H1 (cell line): ENCODE results near the gene CDH1. TPM values are rescaled to one million over a fixed set of nuclear protein-coding genes. Genes with fewer than 3 reads are reported as not detected.

Source experiments
- CTCF ChIA-PET: fragments of 300-600 bp; sonication (Branson Sonifier 250); formaldehyde crosslinking; loops from one replicate; lab custom pipeline; 2021; ENCODE audit not compliant: partially characterized antibody; lab: Charles Lee
- POLR2A ChIA-PET: fragments of 300-600 bp; sonication (Branson Sonifier 250); formaldehyde crosslinking; loops from one replicate; lab custom pipeline; 2021; ENCODE audit warnings: inconsistent platforms; ENCODE audit not compliant: partially characterized antibody; lab: Charles Lee
- DNase-seq, 2 experiments: peaks; one replicate each; pipeline versions ENCODE4 v3.0.0 to v3.0.0-alpha.2; 2010 to 2022; ENCODE audit warnings: low spot score in 2 of 2, low read depth in 1 of 2, mixed read lengths in 1 of 2
- FAIRE-seq: peaks from 2 replicates; lab custom pipeline; 2011; peaks lifted over from hg19 to GRCh38; lab: Jason Lieb, UNC
- H2AFZ ChIP-seq: 2 replicates; pipeline ENCODE4 v1.8.1; 2012; ENCODE audit warnings: low read length, inconsistent platforms
- H2AK5ac ChIP-seq: 2 replicates; pipeline ENCODE4 v1.6.1; 2013; ENCODE audit warnings: low read depth, low read length
- H2BK120ac ChIP-seq: replicated peaks from 2 replicates; pipeline ENCODE3; 2013; ENCODE audit warnings: low read depth, low read length, inconsistent platforms
- H2BK12ac ChIP-seq: 2 replicates; pipeline ENCODE4 v1.6.1; 2013; ENCODE audit warnings: low read depth, low read length
- H2BK15ac ChIP-seq: 2 replicates; pipeline ENCODE4 v1.6.1; 2013; ENCODE audit warnings: low read length
- H2BK20ac ChIP-seq: 2 replicates; pipeline ENCODE4 v1.6.1; 2013; ENCODE audit warnings: low read length
- H2BK5ac ChIP-seq: 2 replicates; pipeline ENCODE4 v1.6.1; 2013; ENCODE audit warnings: low read depth, low read length
- H3K14ac ChIP-seq: 2 replicates; pipeline ENCODE4 v1.6.1; 2013; ENCODE audit warnings: inconsistent platforms; ENCODE audit not compliant: insufficient read length
- H3K18ac ChIP-seq: 2 replicates; pipeline ENCODE4 v1.6.1; 2013; ENCODE audit warnings: low read length; ENCODE audit errors: extremely low read depth
- H3K23ac ChIP-seq: 2 replicates; pipeline ENCODE4 v1.6.1; 2013; ENCODE audit warnings: inconsistent platforms; ENCODE audit not compliant: insufficient read length
- H3K23me2 ChIP-seq: 2 replicates; pipeline ENCODE4 v1.6.1; 2013; ENCODE audit warnings: low read depth, low read length
- H3K27ac ChIP-seq: 2 replicates; pipeline ENCODE4 v1.6.1; 2011; ENCODE audit warnings: low read depth, low read length, inconsistent platforms
- H3K27me3 ChIP-seq, 4 experiments: replicated peaks in 1 of 4; 1 replicate in 1 of 4; 2 replicates in 3 of 4; pipeline versions ENCODE4 v1.6.1 to v1.8.1; 2011 to 2013; ENCODE audit warnings: low read length in 3 of 4, mild to moderate bottlenecking in 3 of 4, inconsistent platforms in 2 of 4, mixed read lengths in 2 of 4, moderate library complexity in 1 of 4; ENCODE audit not compliant: control insufficient read depth in 3 of 4, insufficient read depth in 3 of 4; ENCODE audit errors: extremely low read depth in 1 of 4
- H3K36me3 ChIP-seq, 4 experiments: 2 replicates each; pipeline versions ENCODE4 v1.6.1 to v1.8.1; 2011 to 2013; ENCODE audit warnings: mild to moderate bottlenecking in 4 of 4, low read length in 3 of 4, moderate library complexity in 2 of 4, control low read depth in 1 of 4, inconsistent platforms in 1 of 4; ENCODE audit not compliant: insufficient read depth in 4 of 4, control insufficient read depth in 2 of 4
- H3K4ac ChIP-seq: replicated peaks from 2 replicates; pipeline ENCODE3; 2013; ENCODE audit warnings: low read length, low read depth, mixed read lengths, inconsistent platforms; ENCODE audit not compliant: insufficient read length
- H3K4me1 ChIP-seq, 4 experiments: replicated peaks in 1 of 4; 1 replicate in 1 of 4; 2 replicates in 3 of 4; pipeline versions ENCODE4 v1.6.1 to v1.8.1; 2011 to 2013; ENCODE audit warnings: low read length in 3 of 4, inconsistent platforms in 2 of 4, mixed read lengths in 1 of 4; ENCODE audit not compliant: insufficient read depth in 4 of 4, control insufficient read depth in 3 of 4
- H3K4me2 ChIP-seq, 2 experiments: 2 replicates each; pipeline versions ENCODE4 v1.6.1 to v1.8.1; 2011 to 2013; ENCODE audit warnings: low read depth in 2 of 2, low read length in 2 of 2, control low read depth in 1 of 2, inconsistent platforms in 1 of 2, mild to moderate bottlenecking in 1 of 2; ENCODE audit not compliant: insufficient read depth in 1 of 2
- H3K4me3 ChIP-seq, 4 experiments: fragments of 200-600, 300-600 bp in 1 of 4; sonication (generic), shearing (Covaris generic), sonication (Bioruptor Twin) in 1 of 4; 2 replicates each; pipeline versions ENCODE4 v1.5.1 to v1.8.1; 2011 to 2016; ENCODE audit warnings: low read length in 4 of 4, low read depth in 3 of 4, control low read depth in 2 of 4, inconsistent platforms in 2 of 4, mild to moderate bottlenecking in 2 of 4, mixed read lengths in 1 of 4, moderate library complexity in 1 of 4; ENCODE audit not compliant: insufficient read depth in 2 of 4; ENCODE audit errors: extremely low read depth in 1 of 4
- H3K56ac ChIP-seq: replicated peaks from 2 replicates; pipeline ENCODE3; 2013; ENCODE audit warnings: low read depth, mild to moderate bottlenecking, mixed read lengths, low read length, inconsistent platforms; ENCODE audit not compliant: insufficient read length
- H3K79me1 ChIP-seq: 2 replicates; pipeline ENCODE4 v1.6.1; 2013; ENCODE audit warnings: low read depth, low read length, control low read depth
- H3K79me2 ChIP-seq, 2 experiments: 2 replicates each; pipeline versions ENCODE4 v1.6.1 to v1.8.1; 2012 to 2013; ENCODE audit warnings: low read length in 2 of 2, mild to moderate bottlenecking in 2 of 2, inconsistent platforms in 1 of 2; ENCODE audit not compliant: insufficient read depth in 2 of 2, control insufficient read depth in 1 of 2
- H3K9ac ChIP-seq, 4 experiments: replicated peaks in 1 of 4; 1 replicate in 1 of 4; 2 replicates in 3 of 4; pipeline versions ENCODE4 v1.6.1 to v1.8.1; 2011 to 2013; ENCODE audit warnings: low read depth in 3 of 4, low read length in 3 of 4, control low read depth in 2 of 4, mild to moderate bottlenecking in 2 of 4, moderate library complexity in 2 of 4, inconsistent platforms in 1 of 4; ENCODE audit errors: extremely low read depth in 1 of 4
- H3K9me3 ChIP-seq, 2 experiments: 2 replicates each; pipeline versions ENCODE4 v1.6.1 to v1.8.1; 2012 to 2013; ENCODE audit warnings: mild to moderate bottlenecking in 2 of 2, moderate library complexity in 2 of 2, control low read depth in 1 of 2, inconsistent platforms in 1 of 2, low read depth in 1 of 2, low read length in 1 of 2, mixed read lengths in 1 of 2; ENCODE audit not compliant: insufficient read depth in 2 of 2
- H4K20me1 ChIP-seq, 2 experiments: replicated peaks in 1 of 2; 2 replicates each; pipeline versions ENCODE3 to v1.8.1; 2011 to 2013; ENCODE audit warnings: inconsistent platforms in 2 of 2, low read length in 2 of 2, mild to moderate bottlenecking in 1 of 2; ENCODE audit not compliant: insufficient read depth in 2 of 2, control insufficient read depth in 1 of 2
- H4K5ac ChIP-seq: 2 replicates; pipeline ENCODE4 v1.6.1; 2013; ENCODE audit warnings: low read length, low read depth, mixed read lengths, inconsistent platforms; ENCODE audit not compliant: insufficient read length
- H4K8ac ChIP-seq: 2 replicates; pipeline ENCODE4 v1.8.0; 2013; ENCODE audit warnings: mild to moderate bottlenecking, moderate library complexity, low read length, inconsistent platforms; ENCODE audit not compliant: insufficient read depth; ENCODE audit errors: extremely low read depth
- H4K91ac ChIP-seq: replicated peaks from 2 replicates; pipeline ENCODE3; 2013; ENCODE audit warnings: low read length, mixed read lengths, inconsistent platforms; ENCODE audit not compliant: insufficient read length
- CEBPB ChIP-seq: IDR thresholded peaks from 2 replicates; pipeline ENCODE4 v1.6.1; 2012; ENCODE audit warnings: low read depth, low read length
- EP300 ChIP-seq, 2 experiments: IDR thresholded peaks; 1 replicate in 1 of 2; 2 replicates in 1 of 2; pipeline ENCODE4 v1.6.1; 2011 to 2012; ENCODE audit warnings: low read depth in 2 of 2, low read length in 2 of 2, mild to moderate bottlenecking in 2 of 2, borderline replicate concordance in 1 of 2, inconsistent platforms in 1 of 2, moderate library complexity in 1 of 2
- EZH2 ChIP-seq: fragments of 200-600 bp; sonication (generic); IDR thresholded peaks from 2 replicates; pipeline ENCODE4 v1.7.1; 2012; ENCODE audit warnings: low read depth, mild to moderate bottlenecking, moderate library complexity, low read length, inconsistent platforms; ENCODE audit not compliant: severe bottlenecking
- KDM5A ChIP-seq: fragments of 200-600 bp; IDR thresholded peaks from 2 replicates; pipeline ENCODE4 v1.7.1; 2012; ENCODE audit warnings: mild to moderate bottlenecking, low read length, inconsistent platforms, mixed read lengths
- MAX ChIP-seq: IDR thresholded peaks from 2 replicates; pipeline ENCODE4 v1.6.1; 2012; ENCODE audit warnings: inconsistent platforms
- PHF8 ChIP-seq: fragments of 200-600 bp; sonication (generic); conservative IDR thresholded peaks from 2 replicates; pipeline ENCODE4 v1.7.1; 2012; ENCODE audit warnings: low read depth, mild to moderate bottlenecking, inconsistent platforms, low read length, moderate library complexity
- RBBP5 ChIP-seq: IDR thresholded peaks from 2 replicates; pipeline ENCODE4 v1.7.1; 2012; ENCODE audit warnings: low read depth, mild to moderate bottlenecking, inconsistent platforms, low read length, moderate library complexity, borderline replicate concordance
- RXRA ChIP-seq: IDR thresholded peaks from 2 replicates; pipeline ENCODE4 v1.6.1; 2011; ENCODE audit warnings: low read depth, mild to moderate bottlenecking, low read length, moderate library complexity; ENCODE audit not compliant: insufficient read depth
- SRF ChIP-seq: IDR thresholded peaks from 2 replicates; pipeline ENCODE4 v1.6.1; 2011; ENCODE audit warnings: mild to moderate bottlenecking, low read depth, low read length, moderate library complexity
- TBP ChIP-seq: IDR thresholded peaks from 2 replicates; pipeline ENCODE4 v1.6.1; 2011; ENCODE audit warnings: low read depth, low read length, improper control_type of control experiment
- YY1 ChIP-seq: IDR thresholded peaks from 2 replicates; pipeline ENCODE4 v1.6.1; 2011; ENCODE audit warnings: low read depth, mild to moderate bottlenecking, low read length
- WGBS, 2 experiments: shearing (Covaris generic) in 1 of 2; methylation state at CpG; one replicate each; pipeline versions ENCODE4 v1.1.6 to v1.1.7; 2013 to 2015; ENCODE audit warnings: low lambda C conversion rate in 2 of 2, mixed read lengths in 2 of 2, inconsistent platforms in 1 of 2, low coverage in 1 of 2, missing lambda C conversion rate in 1 of 2; ENCODE audit not compliant: insufficient replicate concordance in 2 of 2, insufficient coverage in 1 of 2, insufficient read length in 1 of 2; ENCODE audit errors: extremely low coverage in 1 of 2, missing lambda C conversion rate in 1 of 2; 5-methylcytosine and 5-hydroxymethylcytosine counted together
- polyA plus RNA-seq, 7 experiments: library from polyadenylated mRNA; depleted of rRNA in 3 of 7; stranded (reverse) in 5 of 7; unstranded in 2 of 7; fragments of >200 nt in 5 of 7; fragments of 200-250 nt in 2 of 7; gene quantifications; 1 replicate in 5 of 7; 2 replicates in 1 of 7; 4 replicates in 1 of 7; pipeline versions ENCODE4 v1.2.1 to v1.2.3, GENCODE V29; 2011 to 2013; ENCODE audit warnings: missing spikeins in 2 of 7, mixed read lengths in 2 of 7
- total RNA-seq: library from RNA; stranded (reverse); fragmentation: NEBNext Ultra II Directional; extraction: Animal tissue kit (Norgen Biotek cat#: 25700); gene quantifications from 2 replicates; pipeline ENCODE4 v1.2.1, GENCODE V29; 2021

Gene CDH1
- total and polyA plus RNA-seq, 2 of the 8 experiments (the other 6 are each of a cell fraction or from before 2014, with no cell fraction given), result 133 to 265 TPM

- no peak overlapping the region for H3K14ac ChIP-seq
- FAIRE-seq, result no peak
Observed at GRCh38 chr16:68883685-68884084, 146.6 kb downstream of the CDH1 start.

More at GRCh38 chr16:68883685-68884084, 146.6 kb downstream of the CDH1 start:
- Histone ChIP-seq H3K4me2 (no peak overlapping the region), H3K27ac (no peak overlapping the region), H3K4ac (no peak overlapping the region), H2BK15ac (no peak overlapping the region), H4K20me1 (no peaks in the 10 kb centered on the region), H2BK5ac (no peak overlapping the region), H3K9ac (no peak overlapping the region), H3K23me2 (no peaks in the 10 kb centered on the region), H2BK12ac (no peak overlapping the region), H3K4me1 (no peaks in the 10 kb centered on the region), H4K91ac (no peak overlapping the region), H3K18ac (no peak overlapping the region), H3K4me3 (no peak overlapping the region), H3K9me3 (no peaks in the 10 kb centered on the region), H2BK120ac (no peak overlapping the region), H2AFZ (no peak overlapping the region), H3K56ac (no peak overlapping the region), H4K8ac (no peak overlapping the region), H3K23ac (no peak overlapping the region), H4K5ac (no peak overlapping the region), H3K27me3 (no peaks in the 10 kb centered on the region), H3K79me2 (no peaks in the 10 kb centered on the region), H3K36me3 (0 out of 8 replicates have a peak, but pooled peaks cover 0 to 4% (median 0%) of the 10 kb centered on the region in 4 experiments), H2AK5ac (no peak overlapping the region), H2BK20ac (no peak overlapping the region), H3K79me1 (no peaks in the 10 kb centered on the region)
- WGBS, 2 experiments, result 89% methylated on average over 6 of the region's 6 CpGs; no CpG with 5 or more reads in 1 of the 2 experiments
- TF ChIP-seq EZH2 (no peak), KDM5A (no peak), MAX (no peak), CEBPB (no peak), PHF8 (no peak), EP300 (IDR thresholded peaks at IDR 0.05; ENCODE audit: borderline replicate concordance in 1 of 2, low read depth in 2 of 2, low read length in 2 of 2) (no peak), TBP (no peak), SRF (no peak), RBBP5 (no peak), RXRA (no peak), YY1 (no peak)
- no peak for DNase-seq
- POLR2A ChIA-PET, result no interaction called here
- CTCF ChIA-PET, result no interaction called here
